Measurements from ENCODE around the gene ZNF385B.

- TF ChIP-seq POLR2AphosphoS5 (IDR thresholded peaks at IDR 0.05; ENCODE audit: low read depth, low read length): no peak
- TF ChIP-seq SIN3A (IDR thresholded peaks at IDR 0.05; ENCODE audit: borderline replicate concordance, insufficient read depth, low read length): no peak
- TF ChIP-seq REST (IDR thresholded peaks at IDR 0.05; ENCODE audit: insufficient read depth in 1 of 2, low read depth in 2 of 2, low read length in 2 of 2): no peak
- no peak for TF ChIP-seq TAF1 (IDR thresholded peaks at IDR 0.05; ENCODE audit: borderline replicate concordance, insufficient read depth, low read length)
- TF ChIP-seq FOXP2 (optimal IDR thresholded peaks at IDR 0.05; ENCODE audit: borderline replicate concordance, extremely low read depth, extremely low read length, insufficient read depth): no peak
These were observed 4.2 kb downstream of the ZNF385B start for GRCh38 chr2:179857236-179857635.
